Right atrium auricular region (tissue), 2 donors: ENCODE data around the gene PUM2. TPM values are rescaled to one million over a fixed set of nuclear protein-coding genes. Genes with fewer than 3 reads are reported as not detected.

ENCODE experiments used
- DNase-seq: peaks from one replicate; pipeline ENCODE4 v3.0.0-alpha.2; 2019; ENCODE audit warnings: low spot score
- H3K27ac ChIP-seq, 2 donors: fragments of 200-600 bp; sonication (generic); 1 replicate in 1 of 2; 2 replicates in 1 of 2; pipeline ENCODE4 v1.5.1; 2016 to 2019
- H3K27me3 ChIP-seq, 2 donors: fragments of 200-600 bp; sonication (generic); one replicate each; pipeline versions ENCODE4 v1.5.1 to v1.6.0; 2017 to 2019
- H3K36me3 ChIP-seq: fragments of 200-600 bp; sonication (generic); one replicate; pipeline ENCODE4 v1.5.1; 2016
- H3K4me1 ChIP-seq, 2 donors: fragments of 200-600 bp; sonication (generic); one replicate each; pipeline versions ENCODE4 v1.5.1 to v1.6.0; 2017 to 2019
- H3K4me3 ChIP-seq, 2 donors: fragments of 200-600 bp; sonication (generic); 1 replicate in 1 of 2; 2 replicates in 1 of 2; pipeline ENCODE4 v1.5.1; 2017 to 2019; ENCODE audit warnings: mild to moderate bottlenecking in 1 of 2, moderate library complexity in 1 of 2
- H3K9me3 ChIP-seq, 2 donors: fragments of 200-600 bp; sonication (generic); one replicate each; pipeline ENCODE4 v1.5.1; 2019
- total RNA-seq, 2 donors: library from RNA; depleted of rRNA; stranded (reverse); fragments of >200 nt; gene quantifications; one replicate each; pipeline ENCODE4 v1.1.0, GENCODE V29; 2016
- TF ChIP-seq, protein P1 (sequence below), 2 donors: fragments of 200-600 bp; sonication (generic); IDR thresholded peaks; one replicate each; pipeline ENCODE4 v1.5.1; 2019; ENCODE audit warnings: antibody characterized with exemption in 2 of 2

The PUM2 gene
- total RNA-seq, 2 donors from 2014 or later: 35.0 to 44.8 TPM

DNA sequence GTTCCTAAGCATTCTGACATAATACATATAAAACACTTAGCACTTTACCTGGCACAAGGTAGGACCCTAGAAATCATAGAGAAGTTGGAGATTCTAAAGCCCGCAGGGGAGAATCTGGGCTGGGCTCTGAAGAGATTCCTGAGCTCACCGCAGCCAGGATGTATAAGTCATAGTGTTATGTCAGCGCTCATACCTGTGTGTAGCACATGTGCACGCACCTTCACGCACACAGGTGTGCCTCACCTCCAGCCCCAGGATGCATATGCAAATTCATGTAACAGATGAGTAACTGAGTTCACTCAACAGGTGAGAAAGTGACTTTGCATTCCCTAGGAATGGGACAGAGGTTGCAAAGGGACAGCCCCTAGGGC is 117.8 kb downstream of the PUM2 start:
- TF ChIP-seq, protein P1, sequence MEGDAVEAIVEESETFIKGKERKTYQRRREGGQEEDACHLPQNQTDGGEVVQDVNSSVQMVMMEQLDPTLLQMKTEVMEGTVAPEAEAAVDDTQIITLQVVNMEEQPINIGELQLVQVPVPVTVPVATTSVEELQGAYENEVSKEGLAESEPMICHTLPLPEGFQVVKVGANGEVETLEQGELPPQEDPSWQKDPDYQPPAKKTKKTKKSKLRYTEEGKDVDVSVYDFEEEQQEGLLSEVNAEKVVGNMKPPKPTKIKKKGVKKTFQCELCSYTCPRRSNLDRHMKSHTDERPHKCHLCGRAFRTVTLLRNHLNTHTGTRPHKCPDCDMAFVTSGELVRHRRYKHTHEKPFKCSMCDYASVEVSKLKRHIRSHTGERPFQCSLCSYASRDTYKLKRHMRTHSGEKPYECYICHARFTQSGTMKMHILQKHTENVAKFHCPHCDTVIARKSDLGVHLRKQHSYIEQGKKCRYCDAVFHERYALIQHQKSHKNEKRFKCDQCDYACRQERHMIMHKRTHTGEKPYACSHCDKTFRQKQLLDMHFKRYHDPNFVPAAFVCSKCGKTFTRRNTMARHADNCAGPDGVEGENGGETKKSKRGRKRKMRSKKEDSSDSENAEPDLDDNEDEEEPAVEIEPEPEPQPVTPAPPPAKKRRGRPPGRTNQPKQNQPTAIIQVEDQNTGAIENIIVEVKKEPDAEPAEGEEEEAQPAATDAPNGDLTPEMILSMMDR (IDR thresholded peaks at IDR 0.05): no peak
- Histone ChIP-seq H3K27ac (no peak overlapping the region), H3K4me3 (no peak overlapping the region), H3K36me3 (no peaks in the 10 kb centered on the region), H3K9me3 (no peaks in the 10 kb centered on the region), H3K27me3 (no peaks in the 10 kb centered on the region), H3K4me1 (no peaks in the 10 kb centered on the region)
- DNase-seq: peak; percentile 36

DNA sequence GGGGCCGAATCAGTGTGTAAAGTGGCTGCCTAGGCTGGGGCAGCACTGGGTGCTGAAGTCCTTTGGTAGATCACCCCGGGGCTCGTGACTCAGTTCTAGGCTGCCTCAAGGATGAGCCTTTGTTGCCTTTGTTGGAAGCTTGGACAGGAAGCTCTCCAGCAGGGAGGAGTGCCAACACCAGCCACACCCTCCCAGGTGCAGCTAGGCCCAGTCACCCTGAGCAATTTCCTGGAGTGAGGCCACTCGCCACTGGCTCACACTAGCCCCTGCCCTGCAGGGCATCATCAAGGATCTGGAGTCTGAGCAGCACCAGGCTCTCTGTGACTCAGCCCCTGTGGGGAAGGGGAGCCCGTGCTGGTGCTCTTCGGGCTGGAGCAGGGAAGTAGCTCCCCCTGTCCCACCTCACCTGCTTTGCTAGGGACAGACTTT is 119.0 kb downstream of the PUM2 start:
- H3K4me3 ChIP-seq: no peak overlapping the region
- peak; percentile 52 for DNase-seq
- no peaks in the 10 kb centered on the region for H3K36me3 ChIP-seq
- H3K27me3 ChIP-seq: no peaks in the 10 kb centered on the region
- no peaks in the 10 kb centered on the region for H3K4me1 ChIP-seq
- TF ChIP-seq, protein P1 (IDR thresholded peaks at IDR 0.05): no peak
- no peaks in the 10 kb centered on the region for H3K9me3 ChIP-seq
- H3K27ac ChIP-seq: no peak overlapping the region

DNA sequence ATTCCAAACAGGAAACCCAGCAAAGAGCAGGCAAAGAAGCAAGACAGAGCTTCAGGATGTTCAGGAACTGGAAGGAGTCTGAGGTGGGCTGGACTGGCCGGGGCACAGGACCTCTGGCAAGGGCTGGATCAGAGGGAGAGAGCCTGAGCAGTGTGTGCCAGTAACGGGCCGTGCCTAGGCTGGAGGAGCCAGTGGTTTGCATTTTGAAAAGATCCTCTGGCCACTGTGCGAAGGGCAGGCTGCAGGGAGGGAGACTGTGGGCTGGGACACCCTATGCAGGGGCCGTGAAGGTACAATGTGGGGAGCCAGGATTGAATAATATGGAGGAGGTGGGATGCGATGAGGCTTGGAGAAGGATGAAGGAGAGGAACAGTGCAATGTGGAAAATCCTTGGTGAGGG is 119.5 kb downstream of the PUM2 start:
- H3K27ac ChIP-seq: no peak overlapping the region
- no peaks in the 10 kb centered on the region for H3K9me3 ChIP-seq
- TF ChIP-seq, protein P1 (IDR thresholded peaks at IDR 0.05): no peak

DNA sequence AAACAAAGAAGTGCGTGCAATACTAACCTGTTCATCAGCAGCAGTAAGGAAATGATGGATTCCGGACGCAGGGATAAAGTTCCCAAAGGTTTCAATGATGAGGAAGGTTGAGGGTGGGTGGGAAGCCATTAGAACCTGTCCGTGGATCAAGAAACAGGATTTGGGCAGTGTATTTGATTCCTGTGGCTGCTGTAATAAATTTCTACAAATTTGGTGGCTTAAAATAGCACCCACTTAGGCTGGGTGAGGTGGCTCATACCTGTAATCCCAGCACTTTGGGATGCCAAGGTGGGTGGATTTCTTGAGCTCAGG is 120.6 kb downstream of the PUM2 start:
- TF ChIP-seq, protein P1 (IDR thresholded peaks at IDR 0.05): no peak
- no peak overlapping the region for H3K4me3 ChIP-seq
- no peak overlapping the region for H3K27ac ChIP-seq
- H3K4me1 ChIP-seq: peaks cover 0 to 8% of the 10 kb centered on the region in 2 donors
- no peaks in the 10 kb centered on the region for H3K27me3 ChIP-seq
- H3K36me3 ChIP-seq: no peaks in the 10 kb centered on the region
- H3K9me3 ChIP-seq: no peaks in the 10 kb centered on the region
- no peak for DNase-seq

More for the DNA sequence above, 119.5 kb downstream of the PUM2 start:
- Histone ChIP-seq H3K4me1 (no peaks in the 10 kb centered on the region), H3K4me3 (no peak overlapping the region), H3K27me3 (no peaks in the 10 kb centered on the region), H3K36me3 (no peaks in the 10 kb centered on the region)
- no peak for DNase-seq

DNA sequence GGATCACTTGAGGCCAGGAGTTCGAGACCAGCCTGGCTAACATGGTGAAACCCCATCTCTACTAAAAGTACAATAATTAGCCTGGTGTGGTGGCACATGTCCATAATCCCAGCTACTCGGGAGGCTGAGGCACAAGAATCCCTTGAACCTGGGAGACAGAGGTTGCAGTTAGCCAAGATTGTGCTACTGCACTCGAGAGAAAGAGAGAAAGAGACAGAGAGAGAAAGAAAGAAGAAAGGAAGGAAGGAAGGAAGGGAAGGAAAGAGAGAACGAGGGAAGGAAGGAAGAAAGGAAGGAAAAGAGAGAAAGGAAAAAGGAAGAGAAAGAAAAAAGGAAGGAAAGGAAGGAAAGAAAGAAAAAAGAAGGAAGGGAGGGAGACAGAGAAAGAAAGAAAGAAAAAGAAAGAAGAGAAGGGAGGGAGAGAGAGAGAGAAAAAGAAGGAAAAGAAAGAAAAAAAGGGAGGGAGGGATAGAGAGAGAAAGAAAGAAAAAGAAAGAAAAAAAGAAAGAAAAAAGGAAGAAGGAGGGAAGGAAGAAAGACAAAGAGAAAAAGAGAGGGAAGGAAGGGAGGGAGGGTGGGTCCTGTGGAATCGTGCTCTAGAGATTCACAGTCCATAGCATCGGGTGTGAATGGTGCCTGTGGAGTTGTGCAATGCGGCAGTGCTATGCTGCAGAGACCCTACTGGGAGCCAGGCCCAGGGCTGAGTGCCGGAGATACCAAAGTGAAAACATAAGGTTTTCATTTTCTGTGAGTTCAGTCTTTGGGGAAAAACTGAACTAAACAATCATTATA is 121.1 kb downstream of the PUM2 start:
- H3K27ac ChIP-seq: no peak overlapping the region
- H3K9me3 ChIP-seq: no peaks in the 10 kb centered on the region
- no peak for DNase-seq
- TF ChIP-seq, protein P1 (IDR thresholded peaks at IDR 0.05): no peak
- no peaks in the 10 kb centered on the region for H3K36me3 ChIP-seq
- peaks cover 0 to 9% of the 10 kb centered on the region in 2 donors for H3K4me1 ChIP-seq
- no peaks in the 10 kb centered on the region for H3K27me3 ChIP-seq
- no peak overlapping the region for H3K4me3 ChIP-seq
